HFF-Myc (cell line): ENCODE results near the gene ZBTB7A.

ENCODE experiments used
- DNase-seq: peaks from one replicate; pipeline ENCODE4 v3.0.0-alpha.2; 2011; ENCODE audit warnings: low read depth; ENCODE audit errors: extremely low read depth
- H3K4me3 ChIP-seq: replicated peaks from 2 replicates; pipeline ENCODE4 v1.5.1; 2011; ENCODE audit warnings: low read depth, mild to moderate bottlenecking, control low read depth, low read length
- CTCF ChIP-seq: IDR thresholded peaks from 2 replicates; pipeline ENCODE4 v1.5.1; 2012; ENCODE audit warnings: mild to moderate bottlenecking, low read depth, low read length, control low read depth; ENCODE audit errors: missing control alignments

Gene ZBTB7A

DNA sequence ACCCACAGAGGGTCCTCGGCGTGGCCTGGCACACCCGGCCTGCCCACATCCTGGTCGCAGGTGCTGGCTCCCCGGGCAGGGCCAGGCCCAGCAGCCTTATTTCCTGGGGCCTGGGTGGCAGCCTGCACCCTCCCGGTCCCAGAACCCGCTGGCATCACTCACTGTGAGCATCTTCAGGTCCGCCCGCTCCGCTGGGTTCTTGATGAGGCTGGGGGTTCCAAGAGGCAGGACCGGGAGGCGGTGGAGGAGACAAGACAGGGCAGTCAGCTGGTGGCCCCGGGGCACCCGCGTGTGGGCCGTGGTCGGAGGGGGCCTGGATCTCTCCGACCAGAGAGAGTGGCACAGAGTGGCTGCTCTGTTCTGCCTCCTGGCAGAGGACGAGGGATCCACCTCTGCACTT, 27.6 kb upstream of the ZBTB7A start:
- TF ChIP-seq CTCF, result no peak
- DNase-seq, result no peak
- no peak overlapping the region for H3K4me3 ChIP-seq

DNA sequence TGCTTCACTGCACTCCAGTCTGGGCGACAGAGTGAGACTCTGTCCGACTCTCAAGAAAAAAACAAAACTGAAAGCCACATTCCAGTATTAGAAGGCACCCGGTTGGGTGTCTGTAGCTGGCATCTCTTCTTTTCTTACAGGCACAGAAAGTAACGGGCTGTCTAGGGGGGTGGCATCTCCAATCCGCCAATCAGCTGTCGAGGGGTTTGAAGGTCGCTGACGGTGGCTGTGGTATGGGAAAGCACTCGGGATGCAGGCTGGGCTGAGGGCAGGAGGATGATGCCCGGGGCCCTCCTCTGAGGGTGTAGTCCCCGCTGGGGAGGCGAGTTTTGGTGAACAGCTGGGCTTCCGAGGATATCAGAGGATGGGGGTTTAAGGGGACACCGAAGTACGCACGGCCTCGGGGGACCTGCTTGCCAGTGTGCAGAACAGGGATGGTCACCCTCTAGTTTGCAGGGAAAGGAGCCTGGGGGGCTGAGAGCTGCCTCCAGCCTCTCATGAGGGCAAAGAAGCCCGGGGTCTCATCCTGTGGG, 27.0 kb upstream of the ZBTB7A start:
- no peak for TF ChIP-seq CTCF
- H3K4me3 ChIP-seq, result no peak overlapping the region
- DNase-seq, result no peak

DNA sequence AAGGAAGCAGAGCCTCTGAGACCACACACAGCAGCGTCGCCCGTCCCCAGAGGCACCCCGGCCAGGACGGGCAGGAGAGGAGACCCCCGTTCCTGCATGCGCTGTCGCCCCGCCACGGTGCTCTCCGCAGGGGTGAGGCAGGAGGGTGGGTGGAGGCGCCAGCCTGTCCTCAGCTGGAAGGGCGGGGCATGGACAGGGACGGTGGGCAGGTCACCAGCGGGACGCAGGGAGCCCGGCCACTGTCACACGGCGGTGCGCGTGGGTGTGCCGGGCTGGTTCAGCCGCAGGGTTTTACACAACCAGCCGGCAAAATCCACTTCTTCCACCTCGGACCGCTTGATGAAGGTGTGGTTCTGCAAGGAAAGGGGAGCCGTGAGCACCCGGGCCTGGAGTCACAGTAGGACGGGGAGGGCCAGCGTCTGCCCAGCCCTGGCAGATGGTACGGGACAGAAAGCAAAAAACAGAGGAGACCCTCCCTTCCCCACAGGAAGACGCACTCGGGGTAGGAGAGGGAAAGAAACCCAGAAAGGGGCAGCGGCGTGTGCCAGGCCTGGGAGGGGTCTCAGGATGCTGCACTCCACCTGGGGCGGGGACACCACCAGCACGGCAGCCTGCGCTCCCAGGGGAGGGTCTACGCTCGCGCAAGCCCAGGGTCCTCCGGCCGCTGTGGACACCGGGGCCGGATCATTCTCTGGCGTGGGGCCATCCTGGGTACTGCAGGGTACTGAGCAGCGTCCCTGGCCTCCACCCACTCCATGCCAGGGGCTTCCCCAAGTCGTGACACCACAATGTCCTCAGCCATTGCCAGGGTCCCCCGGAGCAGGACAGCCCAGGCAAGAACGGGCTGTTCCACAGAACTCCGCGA, 23.9 kb upstream of the ZBTB7A start:
- TF ChIP-seq CTCF, result no peak
- H3K4me3 ChIP-seq, result no peak overlapping the region
- DNase-seq, result no peak

- no peak for TF ChIP-seq CTCF
- H3K4me3 ChIP-seq, result no peak overlapping the region
- no peak for DNase-seq
Measured at GRCh38 chr19:4089946-4090345, 23.2 kb upstream of the ZBTB7A start.

GRCh38 chr19:4089400-4089908, 22.8 kb upstream of the ZBTB7A start:
- H3K4me3 ChIP-seq, result no peak overlapping the region
- DNase-seq, result no peak
- TF ChIP-seq CTCF, result no peak

DNA sequence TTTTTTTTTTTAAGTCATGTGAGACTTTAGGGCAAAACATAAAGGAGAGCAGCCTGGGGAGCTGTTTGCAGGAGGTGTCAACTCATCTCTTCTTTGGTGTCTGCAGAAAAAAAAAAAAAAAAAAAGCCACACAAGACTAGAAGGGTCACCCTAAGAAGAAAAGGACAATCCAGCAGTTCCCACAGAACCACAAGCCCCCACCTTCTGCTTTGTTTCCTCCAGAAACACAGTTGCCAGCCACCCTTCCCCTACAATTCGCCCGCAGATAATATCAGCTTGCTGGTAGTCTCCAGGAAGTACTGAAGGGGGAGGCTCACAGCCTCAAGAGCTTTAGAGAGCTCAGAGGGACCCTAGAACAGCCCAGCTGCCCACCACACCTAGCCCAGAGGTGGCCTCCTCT, 22.3 kb upstream of the ZBTB7A start:
- no peak for TF ChIP-seq CTCF
- no peak overlapping the region for H3K4me3 ChIP-seq
- DNase-seq, result no peak
